ENCODE data around the gene SCGB3A1. TPM values are rescaled to one million over a fixed set of nuclear protein-coding genes. Genes with fewer than 3 reads are reported as not detected.

Gene SCGB3A1
- polyA plus RNA-seq, 6 donors from 2014 or later: not detected

DNA sequence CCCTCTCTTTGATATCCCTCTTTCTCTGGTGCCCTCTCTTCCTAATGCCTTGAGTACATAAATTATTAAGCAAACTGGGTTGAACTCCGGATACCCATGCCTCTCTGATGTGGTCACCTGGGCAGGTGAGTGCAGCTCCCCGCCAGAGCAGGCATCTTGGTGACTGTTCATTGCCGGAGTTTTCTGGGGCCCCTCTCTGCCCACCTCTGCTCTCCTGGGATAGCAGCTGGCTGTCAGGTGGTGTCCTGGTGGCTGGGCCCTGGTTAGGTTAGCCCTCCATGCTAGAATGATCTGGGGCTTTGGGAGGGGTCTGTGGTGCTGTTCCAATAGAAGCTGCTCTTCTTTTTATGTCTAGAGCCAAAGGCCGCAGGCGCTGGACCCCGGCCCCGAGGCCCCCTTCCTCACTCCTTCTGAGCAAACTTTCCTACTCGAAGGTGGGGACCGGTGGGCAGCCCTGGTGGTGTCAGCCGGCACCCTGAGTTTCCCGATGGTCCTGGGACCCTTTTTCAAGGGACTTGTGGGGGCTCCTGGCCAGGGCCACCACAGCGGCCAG lies 4.9 kb upstream of the SCGB3A1 start:
- peaks cover 18 to 32% (median 29%) of the 10 kb centered on the region in 3 donors for H3K27me3 Mint-ChIP-seq
- peaks cover 0 to 4% (median 0%) of the 10 kb centered on the region in 7 donors for H3K9me3 Mint-ChIP-seq
- no peak for DNase-seq
- H3K4me1 Mint-ChIP-seq: peaks cover 4 to 5% (median 4%) of the 10 kb centered on the region in 3 donors
- no peak for ATAC-seq (ENCODE audit: low read depth in 2 of 2)
- H3K36me3 Mint-ChIP-seq: peaks cover 0 to 8% of the 10 kb centered on the region in 2 donors
- no peak overlapping the region for H3K4me3 Mint-ChIP-seq
- H3K27ac Mint-ChIP-seq: no peak overlapping the region

DNA sequence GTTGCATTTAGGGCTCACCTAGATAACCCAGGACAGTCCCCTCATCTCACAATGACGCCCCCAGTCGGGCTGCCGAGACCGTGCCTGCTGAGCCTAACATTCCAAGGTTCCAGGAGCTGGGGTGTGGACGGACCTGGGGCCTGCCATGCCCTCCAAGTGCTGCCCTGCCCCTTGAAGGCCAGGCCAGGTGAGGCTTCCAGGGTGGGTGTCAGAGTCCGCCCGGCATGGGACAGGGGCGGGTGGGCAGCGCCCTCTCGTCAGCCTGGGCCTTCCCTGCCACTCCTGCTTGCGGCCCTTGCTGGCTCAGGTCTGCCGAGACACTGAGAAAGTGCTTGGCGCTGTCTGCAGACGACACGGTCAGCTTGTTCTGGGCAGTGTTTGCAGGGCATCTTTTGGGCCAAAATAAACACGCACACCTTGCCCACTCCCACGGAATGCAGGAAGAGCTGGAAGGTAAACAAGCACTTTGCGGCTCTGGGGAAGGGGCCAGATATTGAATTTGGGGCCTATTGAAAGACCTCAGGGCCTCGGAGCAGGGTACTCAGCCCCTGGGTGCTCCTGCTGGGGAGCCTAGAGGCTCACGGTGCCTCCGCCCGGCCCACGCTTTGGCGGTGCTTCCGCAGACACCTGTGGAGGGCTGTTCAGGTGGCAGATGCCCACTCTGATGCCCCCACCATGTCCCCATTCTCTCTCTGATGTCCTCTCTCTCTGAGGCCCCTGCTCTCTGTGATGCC lies 4.2 kb upstream of the SCGB3A1 start:
- Mint-ChIP-seq H3K4me1 (peaks cover 4 to 5% (median 4%) of the 10 kb centered on the region in 3 donors), H3K9me3 (peaks cover 0 to 4% (median 0%) of the 10 kb centered on the region in 7 donors), H3K36me3 (peaks cover 0 to 8% of the 10 kb centered on the region in 2 donors), H3K27me3 (peaks cover 18 to 32% (median 29%) of the 10 kb centered on the region in 3 donors), H3K4me3 (no peak overlapping the region), H3K27ac (no peak overlapping the region)
- ATAC-seq (ENCODE audit: low read depth in 2 of 2) (no peak), DNase-seq (no peak)

DNA sequence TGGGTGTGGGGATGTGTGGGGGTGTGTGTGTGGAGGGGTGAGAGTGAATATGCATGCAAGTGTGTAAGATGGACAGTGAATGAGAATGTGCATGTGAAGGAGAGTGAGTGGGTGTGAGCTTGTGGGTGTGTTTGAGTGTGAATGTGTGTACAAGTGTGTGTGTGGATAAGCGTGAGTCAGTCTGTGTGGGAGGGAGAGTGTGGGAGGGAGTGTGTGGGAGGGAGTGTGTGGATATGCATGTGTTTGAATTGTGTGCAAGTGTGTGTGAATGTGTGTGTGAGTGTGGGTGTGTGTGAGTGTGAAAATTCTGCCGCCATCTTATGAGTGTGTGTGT lies 3.7 kb upstream of the SCGB3A1 start:
- no peak overlapping the region for H3K4me3 Mint-ChIP-seq
- H3K27ac Mint-ChIP-seq: peak overlapping the region in 1 of 6 donors; percentile 58
- H3K9me3 Mint-ChIP-seq: peaks cover 0 to 4% (median 0%) of the 10 kb centered on the region in 7 donors
- peaks cover 0 to 8% of the 10 kb centered on the region in 2 donors for H3K36me3 Mint-ChIP-seq
- peaks cover 4 to 5% (median 4%) of the 10 kb centered on the region in 3 donors for H3K4me1 Mint-ChIP-seq
- DNase-seq (no peak), ATAC-seq (ENCODE audit: low read depth in 2 of 2) (no peak)
- H3K27me3 Mint-ChIP-seq: peaks cover 18 to 32% (median 30%) of the 10 kb centered on the region in 3 donors

GRCh38 chr5:180594311-180595045 lies 3.2 kb upstream of the SCGB3A1 start:
- Mint-ChIP-seq H3K27ac (peak overlapping the region in 1 of 6 donors; percentile 65), H3K9me3 (peaks cover 0 to 4% (median 0%) of the 10 kb centered on the region in 7 donors), H3K4me1 (peaks cover 4 to 5% (median 4%) of the 10 kb centered on the region in 3 donors), H3K36me3 (peaks cover 0 to 8% of the 10 kb centered on the region in 2 donors), H3K4me3 (no peak overlapping the region), H3K27me3 (peaks cover 18 to 35% (median 32%) of the 10 kb centered on the region in 3 donors)
- DNase-seq: no peak
- no peak for ATAC-seq (ENCODE audit: low read depth in 2 of 2)

- ATAC-seq (ENCODE audit: low read depth in 2 of 2) (no peak), DNase-seq (no peak)
- peaks cover 0 to 4% (median 0%) of the 10 kb centered on the region in 7 donors for H3K9me3 Mint-ChIP-seq
- H3K4me1 Mint-ChIP-seq: peaks cover 4 to 5% (median 4%) of the 10 kb centered on the region in 3 donors
- no peak overlapping the region for H3K4me3 Mint-ChIP-seq
- H3K27me3 Mint-ChIP-seq: peaks cover 20 to 41% (median 25%) of the 10 kb centered on the region in 3 donors
- peaks cover 0 to 8% of the 10 kb centered on the region in 2 donors for H3K36me3 Mint-ChIP-seq
- H3K27ac Mint-ChIP-seq: peak overlapping the region in 1 of 6 donors; percentile 73
Measured at GRCh38 chr5:180593446-180594206, 2.3 kb upstream of the SCGB3A1 start.

DNA sequence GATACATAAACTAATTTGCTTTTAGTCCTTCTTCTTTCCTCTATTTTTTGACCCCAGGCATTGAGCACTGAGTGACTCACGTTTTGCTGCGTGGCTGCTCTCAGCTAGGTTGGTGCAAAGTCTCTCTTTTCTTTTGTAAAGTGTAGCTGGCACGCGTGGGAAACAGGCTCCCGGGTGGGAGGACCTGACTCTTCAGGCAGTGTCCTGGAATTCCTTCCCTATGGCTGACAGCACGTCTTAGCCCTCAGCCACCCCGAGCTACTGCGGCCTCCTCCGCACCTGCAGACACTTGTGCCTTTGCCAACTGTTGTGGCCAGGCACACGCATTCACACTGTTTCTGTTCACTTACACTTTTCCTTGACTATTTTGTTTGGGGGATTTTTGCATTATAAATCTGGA lies 877 bp upstream of the SCGB3A1 start:
- Mint-ChIP-seq H3K36me3 (peaks cover 0 to 8% of the 10 kb centered on the region in 2 donors), H3K27ac (no peak overlapping the region), H3K4me1 (peaks cover 4 to 5% (median 4%) of the 10 kb centered on the region in 3 donors), H3K9me3 (peaks cover 0 to 4% (median 0%) of the 10 kb centered on the region in 7 donors), H3K27me3 (peaks cover 24 to 46% (median 24%) of the 10 kb centered on the region in 3 donors), H3K4me3 (peak overlapping the region in 4 of 8 donors; percentile 3 to 81 (median 38))
- DNase-seq (no peak), ATAC-seq (ENCODE audit: low read depth in 2 of 2) (no peak)

- H3K27me3 Mint-ChIP-seq: peaks cover 20 to 51% (median 24%) of the 10 kb centered on the region in 3 donors
- H3K27ac Mint-ChIP-seq: no peak overlapping the region
- ATAC-seq (ENCODE audit: low read depth in 2 of 2): no peak
- no peak overlapping the region for H3K4me3 Mint-ChIP-seq
- H3K4me1 Mint-ChIP-seq: peaks cover 4 to 5% (median 4%) of the 10 kb centered on the region in 3 donors
- peaks cover 0 to 4% (median 0%) of the 10 kb centered on the region in 7 donors for H3K9me3 Mint-ChIP-seq
- peaks cover 0 to 8% of the 10 kb centered on the region in 2 donors for H3K36me3 Mint-ChIP-seq
- no peak for DNase-seq
Measured at GRCh38 chr5:180590543-180591310, 572 bp downstream of the SCGB3A1 start.

DNA sequence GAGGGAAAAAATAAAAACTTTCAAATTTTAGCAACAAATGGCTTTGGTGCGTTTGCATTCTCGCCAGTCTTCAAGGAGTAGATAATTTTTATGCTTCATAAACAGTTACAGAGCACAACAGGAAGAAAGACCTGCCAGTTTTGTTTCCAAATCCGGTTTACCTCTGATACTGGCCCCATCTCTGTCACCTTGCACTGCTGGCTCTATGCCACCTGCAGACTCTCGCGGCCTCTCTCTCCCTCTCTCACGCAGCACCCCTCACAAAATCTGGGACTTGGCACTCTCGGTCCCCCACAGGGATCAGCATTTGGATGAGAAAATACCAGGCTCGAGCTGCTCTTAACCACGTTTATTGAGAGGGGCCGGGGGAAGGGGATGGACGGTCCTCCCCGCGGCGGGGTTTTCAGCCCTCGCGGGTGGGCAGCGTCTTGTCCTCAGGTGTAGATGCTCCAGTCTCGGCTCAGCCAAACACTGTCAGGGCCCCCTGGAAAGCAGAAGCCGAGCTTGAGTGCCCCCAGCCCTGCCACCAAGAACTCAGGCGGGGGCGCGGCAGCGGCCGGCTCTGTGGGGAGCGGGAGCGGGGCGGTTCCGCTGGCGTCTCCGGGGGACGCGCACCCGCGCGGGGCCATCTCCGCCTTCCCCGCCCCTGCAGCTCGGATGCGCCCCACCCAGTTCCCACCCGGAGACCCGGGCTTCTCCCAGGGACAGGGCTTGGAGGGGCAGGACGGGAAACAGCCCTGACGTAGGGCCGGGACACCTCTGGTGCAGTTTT lies 1.3 kb downstream of the SCGB3A1 start:
- ATAC-seq (ENCODE audit: low read depth in 2 of 2): no peak
- H3K27ac Mint-ChIP-seq: no peak overlapping the region
- peaks cover 4 to 5% (median 4%) of the 10 kb centered on the region in 3 donors for H3K4me1 Mint-ChIP-seq
- no peak for DNase-seq
- H3K27me3 Mint-ChIP-seq: peaks cover 24 to 51% (median 24%) of the 10 kb centered on the region in 3 donors
- H3K36me3 Mint-ChIP-seq: peaks cover 0 to 8% of the 10 kb centered on the region in 2 donors
- no peak overlapping the region for H3K4me3 Mint-ChIP-seq
- H3K9me3 Mint-ChIP-seq: peaks cover 0 to 4% (median under 1%) of the 10 kb centered on the region in 7 donors

- ATAC-seq (ENCODE audit: low read depth in 2 of 2) (no peak), DNase-seq (no peak)
- no peak overlapping the region for H3K4me3 Mint-ChIP-seq
- no peak overlapping the region for H3K27ac Mint-ChIP-seq
- peaks cover 0 to 20% (median 7%) of the 10 kb centered on the region in 7 donors for H3K9me3 Mint-ChIP-seq
- H3K4me1 Mint-ChIP-seq: peaks cover 0 to under 1% (median 0%) of the 10 kb centered on the region in 3 donors
- H3K36me3 Mint-ChIP-seq: peaks cover 0 to 1% of the 10 kb centered on the region in 2 donors
- peaks cover 2 to 23% (median 12%) of the 10 kb centered on the region in 3 donors for H3K27me3 Mint-ChIP-seq
Measured at GRCh38 chr5:180586870-180587269, 4.4 kb downstream of the SCGB3A1 start.

- no peak for DNase-seq
- Mint-ChIP-seq H3K27me3 (peaks cover 0 to 22% (median 12%) of the 10 kb centered on the region in 3 donors), H3K36me3 (no peaks in the 10 kb centered on the region), H3K4me3 (no peak overlapping the region), H3K4me1 (no peaks in the 10 kb centered on the region), H3K27ac (no peak overlapping the region), H3K9me3 (peaks cover 0 to 20% (median 7%) of the 10 kb centered on the region in 7 donors)
- ATAC-seq (ENCODE audit: low read depth in 2 of 2): no peak
Measured at GRCh38 chr5:180586204-180586603, 5.1 kb downstream of the SCGB3A1 start.

DNA sequence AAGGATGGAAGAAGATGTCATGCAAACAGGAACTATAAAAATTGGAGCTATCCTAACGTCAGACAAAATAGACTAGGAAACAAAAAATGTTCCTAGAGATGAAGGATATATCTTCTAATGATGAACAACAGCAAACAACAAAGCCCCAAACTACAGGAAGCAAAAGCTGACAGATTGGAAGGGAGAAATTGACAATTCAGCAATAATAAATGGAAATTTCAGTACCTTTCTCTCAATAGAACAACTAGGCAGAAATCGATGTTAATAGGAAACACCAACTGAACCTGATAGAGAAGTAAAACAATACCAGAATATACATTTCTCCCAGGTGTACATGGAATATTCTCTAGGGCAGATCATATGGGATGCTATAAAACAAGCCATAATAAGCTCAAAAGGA lies 7.6 kb downstream of the SCGB3A1 start:
- Mint-ChIP-seq H3K27me3 (peaks cover 0 to 11% (median 10%) of the 10 kb centered on the region in 3 donors), H3K9me3 (peaks cover 0 to 20% (median 7%) of the 10 kb centered on the region in 7 donors), H3K4me1 (no peaks in the 10 kb centered on the region), H3K27ac (no peak overlapping the region), H3K4me3 (no peak overlapping the region), H3K36me3 (no peaks in the 10 kb centered on the region)
- ATAC-seq (ENCODE audit: low read depth in 2 of 2) (no peak), DNase-seq (no peak)
